ELR (cell line): Measurements from ENCODE around the gene LILRB5.
"Not testable (repeated sequence)": the region's sequence is repeated elsewhere in the genome, so short reads cannot be mapped to it uniquely, and the experiment has no call there.

Experiments used
- DNase-seq: peaks from one replicate; pipeline ENCODE4 v3.0.0-alpha.2; 2015; ENCODE audit warnings: low read depth

LILRB5 gene

DNA sequence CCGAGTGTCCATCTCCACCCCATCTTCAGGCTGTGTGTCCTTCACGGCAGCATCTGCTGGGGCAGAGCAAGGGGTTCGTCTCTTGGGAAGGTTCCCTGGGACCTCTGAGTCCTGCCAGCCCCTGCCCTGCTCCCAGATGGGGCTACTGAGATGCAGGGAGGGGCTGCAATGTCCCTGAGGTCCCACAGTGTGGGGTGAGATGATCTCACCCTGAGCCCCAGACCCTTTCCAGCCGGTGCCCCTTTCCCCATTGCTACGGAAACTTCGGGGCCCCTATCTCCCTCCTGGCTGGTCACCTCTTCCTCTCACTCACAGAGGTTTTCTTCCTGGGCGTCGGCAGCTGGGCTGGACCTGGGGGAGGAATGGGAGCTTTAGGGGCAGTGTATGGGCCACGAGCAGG is 18.9 kb upstream of the LILRB5 start:
- DNase-seq: no peak

DNA sequence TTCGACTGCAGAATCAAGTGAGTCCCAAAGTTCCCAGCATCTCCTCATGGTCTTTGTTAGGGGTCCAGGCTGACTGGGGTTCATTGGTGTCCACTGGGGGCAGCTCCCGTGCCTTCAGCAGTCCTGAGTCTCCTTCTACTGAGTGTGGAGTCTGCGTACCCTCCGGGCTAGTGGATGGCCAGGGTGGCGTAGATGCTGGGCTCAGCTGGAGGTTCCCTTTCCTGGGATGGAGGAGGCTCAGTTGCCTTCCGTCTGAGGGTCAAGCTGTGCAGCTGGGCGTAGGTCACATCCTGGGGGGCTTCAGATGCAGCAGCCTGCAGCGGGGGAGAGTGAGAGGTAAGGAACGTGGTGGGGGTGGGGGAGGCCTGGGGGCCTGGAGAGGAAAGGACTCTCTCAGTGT is 17.4 kb upstream of the LILRB5 start:
- DNase-seq: not testable (repeated sequence)

DNA sequence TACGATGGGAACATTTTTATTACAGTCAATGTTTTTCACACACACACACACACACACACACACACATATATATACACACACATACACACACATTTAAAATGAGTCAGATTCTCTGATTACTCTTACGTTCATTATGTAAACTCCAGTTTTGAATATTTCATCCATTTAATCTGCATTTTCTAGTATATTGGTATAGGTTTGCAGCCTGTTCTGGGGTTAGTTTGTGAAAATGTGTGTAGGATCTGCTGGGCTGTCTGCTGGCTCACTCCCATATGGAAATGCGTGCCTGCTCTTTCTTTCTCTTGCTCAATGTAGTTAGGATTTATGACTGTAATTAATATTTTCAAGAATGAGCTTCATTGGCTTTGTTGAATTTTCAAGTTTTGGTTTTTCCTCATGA is 16.7 kb upstream of the LILRB5 start:
- no peak for DNase-seq

DNA sequence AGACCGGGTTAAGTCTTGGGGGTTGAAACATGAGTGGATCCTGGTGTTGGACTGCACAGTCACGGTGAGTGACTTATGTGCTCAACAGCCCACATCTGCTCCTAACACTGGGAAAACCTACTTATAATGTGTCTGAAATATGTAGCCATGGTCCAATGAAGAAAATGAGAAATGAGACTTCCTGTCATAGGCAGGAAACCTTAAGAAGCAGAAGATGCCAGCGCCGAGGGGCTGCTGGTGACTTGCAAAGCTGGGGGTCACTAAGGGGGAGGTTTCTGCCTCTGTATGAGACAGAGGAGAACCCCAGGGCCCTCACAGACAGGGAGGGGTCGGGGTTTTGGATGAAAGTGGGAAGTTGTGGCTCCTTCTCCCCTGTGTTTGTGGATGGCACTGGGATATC is 15.1 kb upstream of the LILRB5 start:
- not testable (repeated sequence) for DNase-seq

DNA sequence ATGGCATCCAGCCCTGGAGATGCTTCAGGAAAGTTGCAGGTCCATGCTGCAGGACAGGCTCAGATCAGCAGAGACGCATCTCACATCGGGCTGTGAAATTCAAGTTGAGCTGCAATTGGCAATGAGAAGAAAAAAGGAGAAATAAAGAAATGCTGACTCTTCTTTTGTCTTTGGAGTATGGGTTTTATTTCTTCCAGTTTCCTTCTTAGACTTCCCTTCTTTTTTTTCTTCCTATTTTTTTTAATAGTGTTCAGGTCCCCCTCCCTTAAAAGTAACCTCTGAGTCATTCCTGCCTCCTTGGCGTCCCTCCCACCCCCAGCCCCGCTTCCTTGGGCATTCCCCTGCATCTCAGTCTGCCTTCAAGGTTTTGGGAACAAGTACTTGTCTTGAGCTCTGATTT is 14.5 kb upstream of the LILRB5 start:
- not testable (repeated sequence) for DNase-seq

DNA sequence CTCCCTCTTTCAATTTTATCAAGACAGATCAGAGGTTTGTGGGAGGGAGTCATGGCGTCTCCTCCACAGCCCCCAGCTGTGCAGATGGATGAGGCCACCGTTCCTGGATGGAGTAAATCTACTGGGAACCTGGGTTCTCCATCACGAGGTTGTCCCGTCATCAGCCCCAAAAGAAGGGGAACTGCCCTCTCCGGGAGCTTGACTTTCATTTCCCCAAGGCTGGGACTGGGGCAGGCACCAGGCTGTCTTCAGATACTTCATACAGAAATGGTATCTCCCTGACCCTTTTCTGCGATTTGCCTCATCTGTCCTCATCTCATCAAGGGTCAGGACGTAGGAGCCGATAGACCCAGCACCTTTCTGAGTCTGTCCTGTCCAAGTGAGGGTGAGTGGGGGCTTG is 14.0 kb upstream of the LILRB5 start:
- DNase-seq: no peak

DNA sequence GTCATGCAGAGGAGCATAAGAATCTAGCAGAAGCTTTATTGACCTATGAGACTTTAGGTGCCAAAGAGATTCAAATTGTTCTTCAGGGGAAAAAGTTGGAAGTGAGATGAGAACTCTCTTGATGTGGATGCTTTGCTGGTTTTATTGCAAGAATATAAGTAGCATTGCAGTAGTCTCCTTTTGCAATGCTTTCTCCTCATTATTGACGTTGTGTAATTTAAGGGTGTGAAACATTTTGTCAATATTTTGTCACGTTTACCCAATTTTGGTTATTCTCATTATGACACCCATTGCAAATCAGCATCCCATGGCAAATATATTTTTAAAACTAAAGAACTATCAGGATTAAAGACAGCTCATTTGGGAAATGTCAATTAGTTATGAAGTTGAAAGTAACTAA is 11.9 kb upstream of the LILRB5 start:
- no peak for DNase-seq

DNA sequence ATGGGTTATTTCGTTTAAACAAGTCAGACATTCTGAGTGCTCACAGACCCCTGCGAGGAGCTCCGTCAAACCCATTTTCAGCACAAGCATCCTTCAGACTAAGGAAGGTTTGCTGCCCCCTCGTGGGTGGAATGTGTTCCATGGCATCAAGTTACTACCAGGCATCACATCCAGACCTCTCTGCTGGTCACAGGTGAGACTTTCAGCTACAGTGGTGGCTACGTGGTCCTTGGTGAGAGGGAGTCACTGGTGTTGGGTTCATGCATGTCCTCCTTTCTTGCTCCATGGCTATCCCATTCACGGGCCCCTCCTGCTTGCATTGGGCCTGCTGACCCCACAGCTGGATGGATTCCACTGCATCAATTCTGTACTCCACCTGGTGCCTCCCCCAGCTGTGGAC is 9.1 kb upstream of the LILRB5 start:
- peak; percentile 74 for DNase-seq

DNA sequence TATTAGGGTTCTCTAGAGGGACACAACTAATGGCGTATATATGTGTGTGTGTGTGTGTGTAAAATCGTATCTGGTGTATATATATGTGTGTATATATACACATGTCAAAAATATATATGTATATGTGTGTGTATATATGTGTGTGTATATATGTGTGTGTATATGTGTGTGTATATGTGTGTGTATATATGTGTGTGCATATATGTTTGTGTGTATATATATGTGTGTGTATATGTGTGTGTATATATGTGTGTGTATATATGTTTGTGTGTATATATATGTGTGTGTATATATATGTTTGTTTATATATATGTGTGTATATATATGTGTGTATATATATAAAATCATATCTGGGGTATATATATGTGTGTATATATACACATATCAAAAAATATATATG is 5.4 kb upstream of the LILRB5 start:
- DNase-seq: no peak

DNA sequence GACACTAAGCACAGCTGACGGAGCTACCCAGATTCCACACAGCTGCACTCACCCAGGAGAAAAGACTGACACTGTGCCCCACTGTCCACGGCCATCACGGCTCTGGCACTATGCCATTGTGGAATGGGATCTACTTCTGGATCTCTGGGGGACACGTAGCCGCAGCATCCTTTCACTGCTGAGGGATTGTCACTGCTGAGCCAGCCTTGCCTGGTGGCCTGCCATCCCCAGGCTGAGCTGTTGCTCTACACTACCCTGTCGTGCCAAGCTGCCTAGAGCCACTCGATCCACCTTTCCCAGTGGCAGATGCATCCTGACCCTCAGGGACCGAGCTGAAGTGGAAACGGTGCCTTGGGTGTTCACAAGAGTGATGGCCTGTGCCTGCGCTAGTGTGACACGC is 5.0 kb upstream of the LILRB5 start:
- DNase-seq: no peak

DNA sequence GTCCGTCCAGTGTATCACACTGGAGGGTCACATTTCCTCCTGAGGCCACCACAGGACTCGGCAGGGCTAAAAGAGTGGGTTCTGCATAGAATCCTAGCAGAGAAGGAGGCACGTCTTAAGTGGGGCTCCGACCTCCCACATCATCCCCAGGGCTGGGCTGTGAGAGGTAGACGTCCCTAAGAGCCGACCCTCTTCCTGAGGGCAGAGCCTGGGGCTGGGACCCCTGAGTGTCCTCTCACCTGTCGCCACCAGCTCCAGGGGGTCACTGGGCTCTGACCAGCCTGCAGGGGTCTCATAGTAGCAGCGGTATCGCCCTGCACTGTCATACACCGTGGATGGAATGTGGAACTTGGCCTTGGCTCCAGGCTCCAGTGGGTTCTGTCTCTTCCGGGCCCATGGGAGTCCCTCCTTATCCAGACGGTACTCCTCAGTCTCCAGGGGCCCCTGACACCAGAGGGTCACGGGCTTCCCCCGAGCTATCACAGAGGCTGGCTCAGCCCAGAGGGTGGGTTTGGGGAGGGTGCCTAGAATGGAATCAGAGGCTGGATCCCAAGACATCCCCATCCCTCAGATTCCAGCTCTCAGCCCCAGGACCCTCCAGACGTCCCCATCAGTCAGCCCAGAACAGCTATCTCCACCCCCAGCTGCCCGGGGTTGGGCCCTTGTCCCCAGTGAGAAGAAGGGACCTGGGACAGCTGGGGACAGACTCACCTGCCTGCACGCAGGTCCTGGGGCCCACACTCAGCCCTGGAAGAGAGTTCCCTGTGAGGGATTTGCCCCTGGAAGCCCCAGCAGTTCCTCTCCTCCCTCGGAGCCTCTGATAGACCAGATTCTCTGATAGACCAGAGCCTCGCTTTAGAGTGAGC is 590 bp downstream of the LILRB5 start:
- no peak for DNase-seq

DNA sequence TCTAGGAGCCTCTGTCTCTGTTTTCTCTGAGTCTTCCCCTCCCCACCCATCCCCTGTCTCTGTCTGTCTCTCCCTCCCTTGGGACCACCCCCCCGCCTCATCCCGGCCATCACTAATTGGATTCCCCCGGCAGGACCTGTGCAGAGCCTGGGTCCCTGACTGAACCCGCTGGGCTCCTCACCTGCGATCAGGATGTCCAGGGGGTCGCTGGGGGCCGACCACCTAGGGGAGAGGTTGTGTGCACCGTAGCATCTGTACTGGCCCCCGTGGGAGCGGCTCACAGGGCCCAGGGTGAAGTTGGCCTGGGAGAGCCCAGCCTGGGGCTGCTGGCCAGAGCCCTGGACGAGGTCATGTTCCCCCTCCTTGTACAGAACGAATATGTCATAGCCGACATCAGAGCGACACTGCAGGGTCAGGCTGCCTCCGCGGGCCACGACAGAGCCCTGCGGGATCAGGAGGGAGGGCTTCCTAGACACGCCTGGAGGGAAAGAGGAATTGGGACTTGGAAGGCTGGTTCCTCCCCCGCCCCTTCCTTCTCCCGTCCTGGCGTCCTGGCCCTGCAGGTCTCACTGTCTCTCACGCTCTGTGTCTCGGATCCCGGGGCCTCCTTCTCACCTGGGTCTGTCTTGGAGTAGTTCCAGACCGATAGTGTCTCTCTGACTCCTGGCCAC is 1.8 kb downstream of the LILRB5 start:
- DNase-seq: no peak

DNA sequence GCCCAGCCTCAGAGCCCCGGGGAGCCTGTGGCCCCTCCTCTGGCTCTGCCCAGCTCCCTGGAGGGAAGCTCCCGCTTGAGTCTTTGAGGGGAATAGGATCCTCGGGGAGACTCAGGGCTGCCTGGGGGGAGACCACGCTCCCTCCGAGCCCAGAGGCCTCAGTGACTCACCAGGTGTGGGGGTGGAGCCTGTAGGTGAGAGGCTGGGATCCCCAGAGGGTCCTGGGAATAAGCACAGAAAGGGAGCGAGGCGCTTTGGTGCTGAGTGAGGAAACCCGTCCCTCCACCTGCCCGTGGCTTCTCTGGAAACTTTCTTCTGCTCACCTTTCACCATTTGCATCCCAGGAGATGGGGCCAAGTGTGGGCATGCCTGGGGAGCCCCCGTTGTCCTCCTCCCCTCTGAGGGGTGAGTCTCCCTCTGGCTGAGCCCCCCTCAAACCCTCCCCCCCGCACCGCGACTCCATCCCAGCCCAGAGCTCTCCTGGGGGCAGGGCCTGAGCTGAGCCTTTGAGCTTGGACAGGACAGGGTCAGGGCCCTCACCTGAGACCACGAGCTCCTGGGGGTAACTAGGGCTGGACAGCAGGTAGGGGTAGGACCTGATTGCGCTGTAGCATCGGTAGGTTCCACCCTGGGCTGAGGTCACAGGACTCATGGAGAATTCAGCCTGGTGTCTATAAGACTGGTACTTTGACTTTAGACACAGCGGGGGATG is 2.7 kb downstream of the LILRB5 start:
- no peak for DNase-seq

DNA sequence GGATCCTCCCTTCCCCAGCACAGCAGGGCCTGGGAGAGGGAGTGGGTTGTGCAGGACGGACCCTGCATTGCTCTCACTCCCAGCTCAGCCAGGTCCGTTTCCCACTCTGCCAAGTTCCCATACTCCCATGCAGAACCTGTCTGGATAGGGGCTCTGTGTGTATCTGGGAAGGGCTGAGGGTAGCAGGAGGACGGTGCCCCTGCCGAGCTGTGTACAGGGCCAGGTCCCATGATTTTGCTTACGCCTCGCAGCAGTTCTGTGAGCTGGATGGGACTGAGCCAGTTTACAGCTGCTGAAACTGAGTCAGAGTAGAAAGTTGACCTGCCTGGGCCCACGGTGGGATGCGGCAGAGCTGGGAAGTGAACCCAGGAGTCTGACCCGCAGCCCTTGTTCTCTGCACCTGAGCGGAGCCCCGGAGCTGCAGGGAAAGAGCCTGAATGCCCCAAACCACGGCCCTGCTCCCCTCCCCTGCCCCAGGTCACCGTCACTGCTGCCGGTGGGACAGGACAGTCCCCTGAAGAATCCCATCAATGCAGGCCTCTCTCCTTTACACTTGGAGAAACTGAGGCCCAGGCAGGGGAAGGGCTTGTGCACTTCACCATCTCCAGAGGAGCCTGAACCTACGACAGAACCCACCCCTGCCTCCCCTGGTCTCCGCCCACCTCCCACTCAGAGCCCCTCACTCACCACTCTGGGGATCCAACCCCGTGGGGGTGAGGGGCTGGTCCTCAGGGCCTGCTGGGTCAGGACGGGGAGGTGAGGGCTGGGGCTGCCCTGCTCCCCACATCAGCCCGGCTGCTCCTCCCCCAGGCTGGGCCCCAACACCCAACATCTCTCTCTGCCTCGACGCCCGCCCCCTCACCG is 3.5 kb downstream of the LILRB5 start:
- DNase-seq: no peak

DNA sequence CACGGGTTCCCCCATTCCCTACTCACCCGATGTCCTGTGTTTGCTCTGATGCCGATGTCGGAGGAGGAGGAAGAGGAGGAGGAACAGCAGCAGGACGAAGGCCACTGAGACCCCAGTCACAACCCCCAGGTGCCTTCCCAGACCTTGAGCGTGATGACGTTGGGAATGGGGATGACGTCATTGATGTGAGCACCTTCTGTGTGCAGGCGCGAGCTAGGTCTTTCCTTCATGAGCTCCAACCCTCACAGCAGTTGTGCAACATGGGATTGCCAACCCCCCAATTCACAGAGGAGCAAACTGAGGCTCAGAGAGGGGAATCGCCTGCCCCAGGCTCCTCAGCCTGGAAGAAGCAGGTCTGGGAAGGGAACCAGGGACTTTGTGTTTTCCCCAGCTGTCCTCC is 4.2 kb downstream of the LILRB5 start:
- no peak for DNase-seq

DNA sequence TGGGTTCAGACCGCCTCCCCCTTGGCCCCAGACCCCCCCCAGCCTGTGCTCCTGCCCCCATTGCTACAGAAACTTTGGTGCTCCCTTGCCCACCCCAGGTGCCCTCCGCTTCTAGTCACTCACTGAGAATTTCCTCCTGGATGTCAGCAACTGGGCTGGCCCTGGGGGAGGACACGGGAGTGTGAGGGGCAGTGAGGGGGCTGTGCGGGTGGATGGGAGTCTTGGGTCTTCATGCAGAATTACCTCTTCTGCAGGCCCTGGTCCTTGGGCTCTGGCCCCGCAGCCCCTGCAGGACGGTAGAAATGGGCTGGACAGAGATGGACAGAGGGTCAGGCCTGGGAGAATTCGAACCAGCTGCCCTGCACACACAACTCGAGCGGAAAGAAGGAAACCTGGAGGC is 4.8 kb downstream of the LILRB5 start:
- DNase-seq: no peak

DNA sequence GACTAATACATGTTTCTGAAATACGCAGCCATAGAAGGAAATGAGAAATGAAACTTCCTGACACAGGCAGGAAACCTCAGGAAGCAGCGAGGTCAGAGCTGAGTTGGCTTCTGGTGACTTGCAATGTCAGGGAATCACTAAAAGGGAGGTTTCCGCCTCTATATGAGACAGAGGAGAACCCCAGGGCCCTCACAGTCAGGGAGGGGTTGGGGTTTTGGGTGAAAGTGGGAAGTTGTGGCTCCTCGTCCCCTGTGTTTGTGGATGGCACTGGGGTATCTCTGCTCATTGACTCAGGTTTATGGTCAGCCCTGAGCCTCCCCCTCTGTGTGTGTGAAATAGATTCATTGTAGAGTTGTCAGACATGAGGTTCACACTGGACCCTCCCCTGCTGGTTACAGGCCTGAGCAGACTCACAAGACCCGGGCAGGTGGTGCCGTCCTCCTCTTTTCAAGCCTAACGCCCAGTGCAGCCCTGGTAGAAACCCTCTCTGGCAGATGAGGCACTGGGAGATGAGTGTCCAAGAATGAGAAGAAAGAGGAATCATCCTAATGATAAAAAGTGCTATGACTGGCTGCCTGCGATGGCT is 9.0 kb downstream of the LILRB5 start:
- peak; percentile 65 for DNase-seq

DNA sequence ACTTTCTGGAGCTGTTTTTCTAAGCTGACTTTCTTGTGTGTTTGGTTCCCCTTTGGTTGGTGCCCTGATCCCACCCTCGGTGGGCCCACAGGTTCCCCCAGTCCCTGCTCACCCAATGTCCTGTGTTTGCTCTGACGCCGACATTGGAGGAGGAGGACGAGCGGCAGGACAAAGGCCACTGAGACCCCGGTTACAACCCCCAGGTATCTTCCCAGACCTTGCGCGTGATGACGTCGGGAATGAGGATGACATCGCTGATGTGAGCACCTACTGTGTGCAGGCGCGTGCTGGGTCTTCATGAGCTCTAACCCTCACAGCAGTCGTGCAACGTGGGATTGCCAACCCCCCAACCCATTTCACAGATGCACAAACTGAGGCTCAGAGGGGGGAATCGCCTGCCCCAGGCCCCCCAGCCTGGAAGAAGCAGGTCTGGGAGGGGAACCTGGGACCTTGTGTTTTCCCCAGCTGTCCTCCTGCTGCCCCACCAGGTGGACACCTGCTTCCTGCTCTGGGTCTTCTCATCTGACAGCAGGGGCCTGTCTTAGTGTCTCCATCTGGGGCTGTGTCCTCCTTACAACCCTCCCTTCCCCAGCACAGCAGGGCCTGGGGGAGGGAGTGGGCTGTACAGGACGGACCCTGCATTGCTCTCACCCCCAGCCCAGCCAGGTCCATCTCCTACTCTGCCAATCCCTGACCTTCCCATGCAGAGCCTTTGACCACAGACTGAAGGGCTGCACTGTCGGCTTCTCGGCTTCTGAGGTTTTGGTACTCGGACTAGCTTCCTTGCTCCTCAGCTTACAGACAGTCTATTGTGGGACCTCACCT is 9.8 kb downstream of the LILRB5 start:
- no peak for DNase-seq

DNA sequence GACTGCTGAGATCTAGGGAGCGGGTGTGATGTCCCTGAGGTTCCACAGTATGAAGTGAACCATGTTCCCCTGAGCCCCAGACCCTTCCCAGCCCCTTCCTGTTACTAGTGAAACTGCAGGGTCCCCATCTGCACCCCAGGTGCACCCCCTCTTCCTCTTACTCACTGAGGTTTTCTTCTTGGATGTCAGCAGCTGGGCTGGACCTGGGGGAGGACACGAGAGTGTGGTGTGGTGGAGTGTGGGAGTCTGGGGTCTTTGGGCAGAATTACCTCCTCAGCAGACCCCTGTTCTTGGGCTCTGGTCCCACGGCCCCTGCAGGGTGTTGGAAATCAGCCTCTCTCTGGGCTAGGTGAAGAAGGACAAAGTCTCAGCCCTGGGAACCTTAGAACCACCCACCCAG is 11.1 kb downstream of the LILRB5 start:
- DNase-seq: no peak

DNA sequence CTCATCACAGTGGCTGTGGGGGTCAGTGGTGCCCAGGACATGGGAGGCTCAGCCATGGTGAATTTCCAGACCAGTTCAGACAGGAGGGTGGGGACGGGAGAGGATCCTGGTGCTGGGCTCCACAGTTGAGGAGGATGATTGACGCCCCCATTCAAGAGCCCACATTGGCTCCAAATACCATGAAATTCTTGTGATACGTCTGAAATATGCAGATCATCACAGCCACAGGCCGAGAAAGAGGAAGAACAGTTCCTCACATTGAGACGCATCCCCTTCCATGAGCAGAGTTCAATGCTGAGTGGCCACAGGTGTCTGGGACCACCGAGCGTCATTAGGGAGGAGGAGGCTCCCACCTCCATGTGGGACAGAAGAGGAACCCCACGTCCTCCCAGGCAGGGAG is 13.3 kb downstream of the LILRB5 start:
- DNase-seq: not testable (repeated sequence)

DNA sequence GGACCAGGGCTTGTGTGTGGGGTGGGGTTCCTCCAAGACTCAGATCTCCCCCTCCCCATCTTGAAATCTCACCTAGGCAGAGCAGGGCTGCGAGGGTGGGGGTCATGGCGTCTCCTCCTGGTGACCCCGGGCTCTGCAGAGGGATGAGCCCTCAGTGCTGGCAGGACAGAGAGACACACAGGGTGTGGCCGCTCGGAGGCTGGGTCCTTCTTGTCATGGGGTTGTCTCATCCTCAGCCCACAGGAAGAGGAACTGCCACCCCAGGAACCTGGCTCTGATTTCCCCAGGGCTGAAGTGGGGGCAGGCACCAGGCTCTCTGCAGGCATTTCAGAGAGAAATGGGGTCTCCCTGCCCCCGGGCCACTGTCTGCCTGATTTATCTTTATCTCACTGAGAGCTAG is 14.4 kb downstream of the LILRB5 start, which contains the start of gene LILRA6:
Gene LILRA6, minus strand, starts transcription at position 145 of the 400 bp plus-strand sequence.
- DNase-seq: not testable (repeated sequence)
